Measurements from ENCODE around the gene COL28A1.

GRCh38 chr7:7329326-7329725 lies 206.3 kb downstream of the COL28A1 start:
- no peak for TF ChIP-seq CTCF (IDR thresholded peaks at IDR 0.05; ENCODE audit: low read depth, low read length)
- no peak for TF ChIP-seq EZH2phosphoT487 (IDR thresholded peaks at IDR 0.05; ENCODE audit: low read depth)
